AG04449 (cell line): Measurements from ENCODE around the gene NUDT6.
A peak's percentile ranks its signal among the peaks of the same experiment; 100 is the strongest.
"Not testable (repeated sequence)": the region's sequence is repeated elsewhere in the genome, so short reads cannot be mapped to it uniquely, and the experiment has no call there.

Experiments
- CTCF ChIA-PET: fragments of 350-600 bp; formaldehyde crosslinking; extraction: SDS; loops from one replicate; lab custom pipeline; 2021; ENCODE audit warnings: antibody characterized with exemption; lab: Yijun Ruan, JAX
- POLR2A ChIA-PET: fragments of 400-600, 350-600 bp; formaldehyde crosslinking; extraction: SDS; loops from one replicate; lab custom pipeline; 2020; ENCODE audit warnings: antibody characterized with exemption, inconsistent platforms; lab: Yijun Ruan, JAX
- DNase-seq: peaks from one replicate; pipeline ENCODE4 v3.0.0-alpha.2; 2010; ENCODE audit warnings: low read depth, low spot score
- H3K4me3 ChIP-seq: 2 replicates; pipeline ENCODE4 v1.5.1; 2011; ENCODE audit warnings: low read depth, mild to moderate bottlenecking, control low read depth, low read length
- CTCF ChIP-seq: IDR thresholded peaks from one replicate; pipeline ENCODE4 v1.5.1; 2011; ENCODE audit warnings: mild to moderate bottlenecking, moderate library complexity, low read length, control low read depth, inconsistent platforms; ENCODE audit not compliant: insufficient read depth; ENCODE audit errors: missing control alignments

NUDT6 gene

GRCh38 chr4:122876456-122876855 lies 45.9 kb downstream of the NUDT6 start:
- H3K4me3 ChIP-seq: no peak overlapping the region
- CTCF ChIA-PET: interaction anchor here (0.6 to 2.0 kb wide), 7 partner anchors 13 to 121 kb away, joined by 3 to 8 read pairs (median 3); partner anchors contain the start of gene NUDT6
- POLR2A ChIA-PET: interaction anchor here (0.7 kb wide), 1 partner anchor 38 kb away, joined by 3 read pairs; no protein-coding TSS in a partner anchor

GRCh38 chr4:122875949-122876348 lies 46.4 kb downstream of the NUDT6 start:
- no peak for DNase-seq
- H3K4me3 ChIP-seq: no peak overlapping the region
- no peak for TF ChIP-seq CTCF
- POLR2A ChIA-PET: interaction anchor here (0.7 kb wide), 1 partner anchor 39 kb away, joined by 3 read pairs; no protein-coding TSS in a partner anchor
- CTCF ChIA-PET: interaction anchor here (1.2 to 2.0 kb wide), 5 partner anchors 14 to 121 kb away, joined by 3 to 8 read pairs (median 3); partner anchors contain the start of gene NUDT6

More at GRCh38 chr4:122876456-122876855, 45.9 kb downstream of the NUDT6 start:
- no peak for TF ChIP-seq CTCF
- DNase-seq: no peak

DNA sequence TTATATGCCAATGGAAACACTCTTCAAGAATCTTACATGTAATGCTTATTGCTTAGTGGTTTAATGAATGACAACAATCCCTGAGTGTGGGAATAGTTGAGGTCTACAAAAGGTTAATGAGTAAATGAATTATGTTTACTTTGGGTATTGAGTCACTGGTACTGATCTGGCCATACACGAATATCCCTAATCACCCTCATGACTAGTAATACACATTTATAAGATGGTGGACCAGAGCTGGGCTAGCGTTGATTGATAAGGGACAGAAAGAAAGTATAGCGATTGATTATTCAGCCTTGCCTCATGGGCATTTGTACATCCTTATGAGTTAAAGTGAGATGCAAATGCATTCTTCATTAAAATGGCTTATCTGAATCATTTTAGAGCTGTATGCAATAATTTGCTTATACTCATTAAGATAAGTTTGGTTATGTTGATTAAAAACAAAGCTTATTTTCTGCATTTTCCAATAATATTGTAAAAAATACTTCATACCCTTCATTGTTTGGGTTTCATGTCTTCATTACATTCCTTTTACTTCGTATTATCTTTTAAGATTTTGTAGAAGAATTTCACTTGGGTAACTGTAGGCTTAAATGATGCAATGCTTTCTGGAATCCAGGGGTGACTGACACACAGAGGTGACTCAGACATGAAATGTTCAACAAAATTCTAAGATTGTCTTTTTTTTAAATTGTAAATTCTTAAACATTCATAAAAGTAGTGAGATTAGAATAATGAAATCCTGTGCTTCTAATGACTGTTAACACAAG lies 48.4 kb downstream of the NUDT6 start:
- TF ChIP-seq CTCF: no peak
- H3K4me3 ChIP-seq: no peak overlapping the region
- POLR2A ChIA-PET: interaction anchor here (0.6 kb wide), 1 partner anchor 110 kb away, joined by 3 read pairs; no protein-coding TSS in a partner anchor
- CTCF ChIA-PET: interaction anchor here (0.8 to 1.4 kb wide), 2 partner anchors 11 to 37 kb away, joined by 3 to 4 read pairs; no protein-coding TSS in a partner anchor
- DNase-seq: peak; percentile 51

- H3K4me3 ChIP-seq: no peak overlapping the region
- DNase-seq: no peak
- TF ChIP-seq CTCF: no peak
- CTCF ChIA-PET: interaction anchor here (1.4 kb wide), 1 partner anchor 10 kb away, joined by 4 read pairs; no protein-coding TSS in a partner anchor
- POLR2A ChIA-PET: no interaction called here
These were observed 49.3 kb downstream of the NUDT6 start for GRCh38 chr4:122873146-122873545.

DNA sequence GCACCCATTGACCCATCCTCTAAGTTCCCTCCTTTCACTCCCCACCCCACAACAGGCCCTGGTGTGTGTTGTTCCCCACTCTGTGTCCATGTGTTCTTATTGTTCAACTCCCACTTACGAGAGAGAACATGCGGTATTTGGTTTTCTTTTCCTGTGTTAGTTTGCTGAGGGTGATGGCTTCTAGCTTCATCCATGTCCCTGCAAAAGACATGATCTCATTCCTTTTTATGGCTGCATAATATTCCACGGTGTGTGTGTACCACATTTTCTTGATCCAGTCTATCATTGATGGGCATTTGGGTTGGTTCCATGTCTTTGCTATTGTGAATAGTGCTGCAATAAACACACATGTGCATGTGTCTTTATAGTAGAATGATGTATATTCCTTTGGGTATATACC lies 54.2 kb downstream of the NUDT6 start:
- DNase-seq, H3K4me3 ChIP-seq, POLR2A ChIA-PET, CTCF ChIA-PET: not testable (repeated sequence)

GRCh38 chr4:122865425-122865824 lies 57.0 kb downstream of the NUDT6 start:
- TF ChIP-seq CTCF: no peak
- H3K4me3 ChIP-seq: no peak overlapping the region
- DNase-seq: no peak
- ChIA-PET POLR2A (no interaction called here), CTCF (no interaction called here)
